Fibroblast of skin of left quadriceps (primary cell): ENCODE data around the gene TMEM267.
"Not testable (repeated sequence)": the region's sequence is repeated elsewhere in the genome, so short reads cannot be mapped to it uniquely, and the experiment has no call there.

Source experiments
- DNase-seq, 2 experiments: peaks; one replicate each; pipeline ENCODE4 v3.0.0-alpha.2; 2013; ENCODE audit warnings: low read depth in 2 of 2

Gene TMEM267

DNA sequence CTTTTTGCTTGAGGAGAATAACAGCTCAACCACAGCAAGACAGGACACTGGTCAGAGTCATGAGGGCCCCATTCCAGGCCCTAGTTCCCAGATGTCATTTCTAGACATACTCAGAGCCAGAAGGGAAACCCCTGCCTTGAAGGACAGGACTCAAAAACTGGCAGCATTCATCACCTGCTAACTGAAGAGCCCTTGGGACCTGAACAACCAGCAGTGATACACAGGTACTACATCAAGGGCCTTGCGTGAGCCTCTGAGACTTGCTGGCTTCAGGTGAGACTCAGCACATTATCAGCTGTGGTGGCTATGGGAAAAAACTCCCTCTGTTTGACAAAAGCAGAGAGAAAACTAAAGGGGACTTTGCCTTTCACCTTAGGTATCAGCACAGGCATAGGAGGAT lies 22.6 kb downstream of the TMEM267 start:
- no peak for DNase-seq

DNA sequence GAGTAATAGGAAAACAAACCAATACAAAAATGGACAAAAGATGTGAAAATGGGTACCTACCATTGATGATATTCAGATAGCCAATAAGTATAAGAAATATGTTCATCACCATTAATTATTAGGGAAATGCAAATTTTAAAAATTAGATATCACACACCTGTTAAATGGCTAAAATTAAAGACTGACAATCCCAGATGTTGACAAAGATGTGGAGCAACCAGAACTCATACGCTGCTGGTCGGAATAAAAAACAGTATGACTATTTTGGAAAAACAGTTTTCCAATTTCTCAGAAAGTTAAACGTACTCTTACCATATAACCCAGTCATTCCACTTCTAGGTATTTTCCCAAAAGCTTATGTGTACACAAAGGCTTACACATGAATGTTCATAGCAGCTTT lies 27.1 kb downstream of the TMEM267 start:
- DNase-seq, result no peak

DNA sequence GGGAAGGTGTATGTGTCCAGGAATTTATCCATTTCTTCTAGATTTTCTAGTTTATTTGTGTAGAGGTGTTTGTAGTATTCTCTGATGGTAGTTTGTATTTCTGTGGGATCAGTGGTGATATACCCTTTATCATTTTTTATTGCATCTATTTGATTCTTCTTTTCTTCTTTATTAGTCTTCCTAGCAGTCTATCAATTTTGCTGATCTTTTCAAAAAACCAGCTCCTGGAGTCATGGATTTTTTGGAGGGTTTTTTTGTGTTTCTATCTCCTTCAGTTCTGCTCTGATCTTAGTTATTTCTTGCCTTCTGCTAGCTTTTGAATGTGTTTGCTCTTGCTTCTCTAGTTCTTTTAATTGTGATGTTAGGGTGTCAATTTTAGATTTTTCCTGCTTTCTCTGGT lies 42.1 kb downstream of the TMEM267 start:
- DNase-seq, result not testable (repeated sequence)

DNA sequence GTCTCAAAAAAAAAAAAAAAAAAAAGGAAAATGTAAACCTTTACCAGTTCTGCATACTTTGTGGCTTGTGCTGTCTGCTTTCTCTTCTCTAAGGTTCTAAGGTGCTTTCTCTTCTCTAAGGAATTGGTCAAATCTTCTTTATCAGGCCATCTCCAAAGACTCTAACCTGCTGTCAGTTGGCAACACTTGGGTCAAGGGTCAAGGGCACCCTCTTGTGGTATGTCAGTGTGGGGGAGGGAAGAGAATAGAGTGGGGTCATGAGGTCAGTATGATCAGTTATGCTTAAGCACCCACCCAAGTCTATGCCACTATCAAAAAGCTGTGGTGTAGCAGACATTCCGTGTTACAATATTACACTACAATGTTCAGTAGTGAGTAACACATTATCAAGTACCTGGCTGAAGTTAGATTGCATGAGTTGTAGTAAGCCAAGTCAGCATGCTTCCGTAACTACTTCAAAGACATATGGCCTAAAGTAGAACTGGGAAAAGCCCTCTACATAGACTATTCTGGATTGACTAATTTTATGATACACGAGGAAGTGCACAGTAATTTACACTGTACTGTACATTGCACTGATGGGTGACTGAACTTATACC lies 46.5 kb downstream of the TMEM267 start:
- DNase-seq, result no peak

DNA sequence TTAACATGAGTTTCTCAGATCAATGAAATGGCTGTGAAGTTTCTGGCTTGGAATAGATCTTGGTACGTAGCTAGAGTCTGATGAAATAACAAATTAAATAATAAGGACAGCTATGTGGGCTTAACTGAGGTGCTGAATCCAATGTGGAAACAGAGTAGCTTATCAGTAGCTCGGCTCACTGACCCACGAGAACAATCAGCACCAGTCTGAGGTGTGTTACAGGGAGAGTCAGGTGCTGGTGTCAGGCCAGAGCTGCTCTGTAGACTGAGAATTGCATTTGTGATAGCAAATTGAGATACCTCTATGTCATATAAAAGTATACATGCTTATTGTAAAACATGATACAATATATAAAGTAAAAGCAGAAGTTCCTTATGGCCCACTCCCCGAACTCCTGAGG lies 50.3 kb downstream of the TMEM267 start:
- no peak for DNase-seq

DNA sequence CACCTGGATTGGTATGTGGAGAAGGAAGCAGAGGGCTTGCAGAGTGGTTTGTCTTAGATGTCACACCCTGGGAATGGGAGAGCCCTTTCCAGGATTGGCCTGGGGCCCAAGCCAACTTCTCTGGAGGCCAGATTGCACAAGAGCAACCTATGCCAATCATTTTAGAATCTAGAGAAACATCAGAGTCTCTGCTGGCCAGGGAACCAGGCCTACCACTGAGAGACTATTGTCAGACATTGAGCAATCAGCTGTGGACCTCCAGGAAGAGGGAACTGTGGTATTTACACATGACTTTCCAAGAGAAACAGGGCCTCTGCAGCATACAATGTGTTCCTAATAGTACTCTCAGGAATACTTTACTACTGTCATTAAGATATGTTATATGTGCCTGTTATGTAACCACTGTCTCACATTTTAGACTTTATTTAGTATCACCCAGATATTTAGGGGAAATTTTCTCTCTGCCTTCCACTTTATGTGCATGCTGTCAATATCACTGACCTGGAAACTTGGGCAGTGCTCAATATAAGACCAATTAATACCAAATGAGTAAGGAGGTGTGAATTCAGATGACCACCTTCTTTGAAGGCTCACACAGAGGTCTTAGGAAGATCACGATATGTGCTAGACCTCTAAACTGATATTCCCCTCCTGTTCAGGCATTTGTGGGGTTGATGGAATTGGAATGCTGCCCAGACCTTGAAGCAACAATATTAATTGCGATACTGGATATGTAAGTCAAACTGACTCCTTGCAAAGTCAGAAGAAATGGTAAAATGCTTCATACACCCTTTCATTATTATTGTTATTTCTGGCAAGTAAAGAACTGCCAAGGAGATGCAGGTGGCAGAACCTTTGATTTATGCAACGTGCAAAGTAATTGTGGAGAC lies 50.9 kb downstream of the TMEM267 start:
- peak; percentile 47 to 58 for DNase-seq

DNA sequence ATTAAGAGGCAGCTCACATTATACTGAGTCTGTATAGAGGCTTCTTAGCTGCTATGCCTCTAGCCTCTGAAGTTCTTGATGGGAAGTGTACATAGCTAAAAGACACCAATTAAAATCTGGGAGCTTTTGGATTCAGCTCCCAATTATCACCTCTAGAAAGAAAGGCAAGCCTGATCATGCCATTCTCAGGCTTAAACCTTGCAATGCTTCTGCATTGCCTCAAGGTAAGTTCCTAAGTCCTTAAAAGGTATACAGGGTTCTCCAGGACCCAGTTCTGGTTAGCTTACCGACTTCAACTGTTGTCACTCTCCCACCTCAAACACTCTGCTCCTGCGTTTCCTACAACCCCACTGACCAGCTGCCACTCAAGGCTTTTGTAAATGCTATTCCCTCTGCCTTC lies 54.0 kb downstream of the TMEM267 start:
- no peak for DNase-seq

DNA sequence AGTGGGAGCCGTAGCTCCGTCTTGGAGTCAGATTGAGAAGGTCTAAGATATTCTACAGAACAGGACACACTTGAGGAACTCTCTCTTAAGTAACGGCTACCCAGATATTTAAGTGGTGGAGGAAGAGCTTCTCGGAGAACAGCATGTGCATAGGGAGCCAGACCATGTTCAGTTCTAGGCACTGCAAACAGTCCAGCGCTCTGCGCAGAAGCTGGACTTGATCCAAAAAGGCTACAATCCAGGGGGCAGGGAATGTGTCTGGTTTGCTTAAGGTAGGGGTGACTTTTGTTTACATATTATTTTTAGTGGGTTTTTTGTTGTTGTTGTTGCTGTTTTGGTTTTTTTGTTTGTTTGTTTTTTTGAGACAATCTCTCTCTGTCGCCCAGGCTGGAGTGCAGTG lies 54.6 kb downstream of the TMEM267 start:
- no peak for DNase-seq

DNA sequence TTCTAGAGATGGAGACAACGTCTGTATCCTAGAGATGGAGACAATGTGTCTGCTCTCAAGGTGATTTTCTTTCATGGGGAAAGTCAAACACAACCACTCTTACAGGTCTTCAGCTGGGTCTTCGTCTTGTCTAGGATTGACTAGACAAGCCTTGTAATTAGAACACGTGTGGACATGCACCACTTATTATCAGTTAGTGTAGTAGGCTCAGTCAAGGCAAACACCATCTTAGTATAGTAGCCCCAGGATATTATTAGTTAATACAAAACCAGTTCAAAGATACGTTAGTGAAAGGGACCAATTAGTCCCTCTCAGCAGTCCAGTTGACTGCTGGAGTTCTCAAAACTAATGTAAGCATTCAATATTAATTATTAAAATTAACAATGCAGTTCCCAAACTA lies 56.4 kb downstream of the TMEM267 start:
- no peak for DNase-seq

DNA sequence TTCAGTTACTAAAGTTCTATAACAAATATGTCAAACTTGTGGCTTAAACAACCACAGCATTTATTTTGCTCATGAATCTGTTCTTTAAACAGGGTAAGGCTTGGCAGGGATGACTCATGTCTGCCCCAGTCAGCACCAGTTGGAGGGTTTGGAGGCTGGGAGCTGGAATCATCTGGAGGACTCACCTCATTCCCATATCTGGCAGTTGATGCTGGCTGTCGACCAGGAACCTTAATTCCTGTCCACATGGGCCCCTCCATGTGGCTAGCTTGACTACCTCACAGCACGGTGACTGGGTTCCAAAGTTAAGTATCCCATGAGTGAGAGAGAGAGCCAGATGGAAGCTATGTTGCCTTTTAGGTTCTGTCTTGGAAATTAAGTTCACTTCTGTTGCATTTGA lies 57.7 kb downstream of the TMEM267 start:
- peak; percentile 16 to 23 for DNase-seq

DNA sequence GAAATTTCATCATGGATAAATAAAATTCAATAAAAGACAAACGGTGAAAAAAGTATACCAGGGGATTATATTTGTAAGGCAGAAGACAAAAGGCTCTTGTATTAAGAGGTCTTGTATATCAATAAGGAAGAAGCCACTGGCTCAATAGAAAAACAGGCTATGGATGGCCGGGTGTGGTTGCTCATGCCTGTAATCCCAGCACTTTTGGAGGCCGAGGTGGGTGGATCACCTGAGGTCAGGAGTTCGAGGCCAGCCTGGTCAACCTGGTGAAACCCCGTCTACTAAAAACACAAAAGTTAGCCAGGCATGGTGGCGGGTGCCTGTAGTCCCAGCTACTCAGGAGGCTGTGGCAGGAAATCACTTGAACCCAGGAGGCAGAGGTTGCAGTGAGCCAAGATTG lies 60.6 kb downstream of the TMEM267 start:
- DNase-seq, result not testable (repeated sequence)

DNA sequence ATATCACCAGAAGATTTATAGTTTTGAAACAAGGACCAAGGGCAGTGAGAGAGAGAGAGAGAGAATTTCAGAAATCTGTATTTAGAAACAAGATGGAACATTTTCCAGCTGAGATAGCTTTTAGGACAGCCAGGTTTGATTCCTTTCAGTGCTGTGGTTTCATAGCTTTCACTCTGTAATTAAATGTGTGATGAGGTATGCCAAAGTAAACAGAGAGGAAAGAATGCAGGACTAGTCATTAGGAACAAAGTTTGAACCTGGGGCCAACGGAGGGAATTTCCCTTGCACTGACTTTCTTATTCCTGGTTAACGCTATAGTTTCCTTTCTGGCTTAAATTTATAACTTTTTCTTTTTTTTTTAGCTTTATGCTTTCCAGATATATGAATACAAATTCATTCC lies 61.5 kb downstream of the TMEM267 start:
- no peak for DNase-seq

DNA sequence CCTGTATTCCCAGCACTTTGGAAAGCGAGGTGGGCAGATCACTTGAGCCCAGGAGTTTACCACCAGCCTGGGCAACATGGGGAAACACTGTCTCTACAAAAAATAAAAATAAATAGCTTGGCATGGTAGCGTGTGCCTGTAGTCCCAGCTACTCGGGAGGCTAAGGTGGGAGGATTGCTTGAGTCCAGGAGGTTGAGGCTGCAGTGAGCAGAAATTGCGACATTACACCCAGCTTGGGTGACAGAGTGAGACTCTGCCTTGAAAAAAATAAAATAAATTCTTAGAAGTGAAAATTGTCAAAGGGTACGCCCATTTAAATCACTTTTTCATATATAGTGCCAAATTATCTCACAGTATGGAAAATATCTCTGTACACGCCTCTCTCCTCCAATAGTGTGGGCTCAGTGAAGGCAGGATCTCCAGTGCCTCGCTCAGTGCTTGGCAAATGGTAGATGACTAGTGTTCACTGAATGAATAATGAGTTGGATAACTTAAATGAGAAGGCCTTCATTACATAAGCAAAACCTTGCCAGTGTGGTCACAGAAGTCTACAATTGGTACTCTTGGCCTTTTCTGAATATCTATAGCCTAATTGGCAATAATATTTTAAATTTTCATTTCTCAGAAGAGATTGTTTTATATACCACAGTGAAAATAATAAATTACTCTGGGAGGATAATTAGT lies 62.1 kb downstream of the TMEM267 start:
- no peak for DNase-seq

DNA sequence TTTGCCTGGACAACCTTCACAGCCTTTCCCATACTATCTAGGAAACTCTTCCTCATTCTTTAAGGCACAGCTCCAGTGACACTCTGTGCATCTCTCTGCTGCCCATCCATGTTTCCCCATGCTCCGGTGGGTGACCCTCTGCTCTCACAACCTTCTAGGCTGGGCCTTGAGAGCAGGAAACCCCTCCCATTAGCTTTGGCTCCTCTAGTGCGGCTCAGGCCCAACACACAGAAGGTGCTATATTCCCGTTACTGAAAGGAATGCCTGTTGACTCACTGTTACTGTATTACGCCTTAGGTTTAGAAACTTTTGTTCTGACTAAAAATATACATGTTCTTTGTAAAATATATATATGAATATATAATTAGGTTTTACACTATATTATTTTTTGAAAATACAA lies 63.4 kb downstream of the TMEM267 start:
- DNase-seq, result no peak

DNA sequence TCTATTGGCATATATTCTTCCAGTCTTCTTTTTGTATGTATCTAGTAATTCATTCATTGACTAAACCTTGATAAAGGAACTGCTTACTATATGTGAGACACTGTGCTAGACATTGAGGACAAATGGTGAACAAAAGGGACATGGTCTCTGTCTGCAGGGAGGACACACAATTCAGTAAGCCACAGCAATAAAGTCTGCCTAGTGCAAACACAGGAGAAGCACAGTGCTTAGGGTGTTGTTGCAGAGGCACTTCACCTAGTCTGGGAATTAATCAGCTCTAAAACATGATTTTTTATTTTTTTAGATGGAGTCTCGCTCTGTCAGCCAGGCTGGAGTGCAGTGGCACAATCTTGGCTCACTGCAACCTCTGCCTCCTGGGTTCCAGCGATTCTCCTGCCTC lies 65.1 kb downstream of the TMEM267 start:
- DNase-seq, result no peak

DNA sequence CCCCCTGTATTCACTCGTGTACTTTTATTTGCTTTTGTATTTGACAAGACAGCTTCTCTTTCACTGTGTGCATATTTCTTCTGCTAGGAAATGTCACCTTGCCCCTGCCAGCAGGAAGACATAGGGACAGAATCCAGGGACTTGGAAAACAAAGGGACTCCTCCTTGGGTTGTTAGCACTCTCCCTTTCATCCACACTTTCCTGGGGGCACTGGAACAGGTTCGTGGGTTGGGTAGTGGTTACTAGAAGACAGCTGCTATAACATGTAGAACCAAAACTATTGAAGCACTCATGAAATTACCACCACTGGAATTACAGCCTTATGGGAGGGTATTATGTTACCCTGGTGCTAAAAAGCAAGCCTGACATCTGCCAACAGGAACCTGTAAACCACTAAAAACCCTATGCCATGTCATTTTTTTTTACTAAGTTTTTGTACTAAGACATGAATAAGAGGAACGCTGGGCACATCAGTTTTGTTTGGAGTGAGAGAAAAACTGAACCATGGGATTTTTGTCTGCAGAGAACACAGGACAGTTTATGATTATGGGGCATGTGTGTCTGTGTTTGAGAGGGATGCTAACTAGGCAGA lies 66.8 kb downstream of the TMEM267 start:
- no peak for DNase-seq

DNA sequence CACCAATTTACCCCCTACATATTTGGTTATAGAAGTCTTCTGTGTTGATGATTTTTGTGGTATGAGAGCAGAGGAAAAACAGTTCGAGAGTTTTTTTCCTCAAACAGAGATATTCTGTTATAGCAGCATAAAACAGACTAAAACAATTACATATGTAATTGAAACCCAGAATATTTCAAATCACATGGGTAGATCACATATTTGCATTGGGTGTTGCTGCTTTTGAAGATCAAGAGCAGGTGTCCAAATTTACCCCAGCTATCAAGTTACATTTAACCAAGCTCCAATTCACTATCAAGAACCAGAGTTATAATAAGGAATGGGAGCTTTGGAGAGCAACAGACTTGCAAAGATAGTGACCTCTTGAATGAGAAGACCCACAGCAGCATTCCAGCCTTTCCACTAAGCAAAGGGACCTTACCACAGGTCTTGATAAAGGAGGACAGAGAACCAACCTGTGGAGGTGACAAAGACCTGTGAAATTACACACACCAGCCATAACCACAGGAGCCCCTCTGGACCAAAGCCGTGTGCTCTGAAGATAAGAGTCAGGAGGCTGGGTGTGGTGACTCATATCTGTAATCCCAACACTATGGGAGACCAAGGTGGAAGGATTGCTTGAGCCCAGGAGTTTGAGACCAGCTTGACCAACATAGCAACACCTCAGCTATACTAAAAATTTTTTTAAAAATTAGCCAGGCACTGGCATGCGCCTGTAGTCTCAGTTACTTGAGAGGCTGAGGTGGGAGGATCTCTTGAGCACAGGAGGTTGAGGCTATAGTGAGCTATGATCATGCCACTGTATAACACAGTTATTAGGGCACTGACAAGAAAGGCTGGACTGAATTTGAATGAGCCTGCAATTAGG lies 67.5 kb downstream of the TMEM267 start:
- no peak for DNase-seq

DNA sequence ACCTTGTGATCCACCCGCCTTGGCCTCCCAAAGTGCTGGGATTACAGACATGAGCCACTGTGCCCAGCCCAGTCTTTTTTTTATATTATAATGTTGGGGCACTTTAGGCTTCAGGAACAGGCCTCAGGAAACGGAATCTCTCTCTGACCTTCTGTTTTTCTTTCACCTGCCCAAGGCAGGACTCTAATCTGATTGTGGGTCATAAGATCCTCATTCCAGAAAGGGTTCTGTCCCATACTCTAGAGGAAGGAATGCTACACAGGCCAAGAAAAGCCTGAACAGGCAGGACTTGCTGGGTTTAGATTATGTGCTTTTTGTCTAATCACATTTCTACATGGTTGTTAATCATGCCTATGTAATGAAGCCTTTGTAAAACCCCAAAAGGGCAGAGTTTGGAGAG lies 69.7 kb downstream of the TMEM267 start:
- DNase-seq, result no peak

DNA sequence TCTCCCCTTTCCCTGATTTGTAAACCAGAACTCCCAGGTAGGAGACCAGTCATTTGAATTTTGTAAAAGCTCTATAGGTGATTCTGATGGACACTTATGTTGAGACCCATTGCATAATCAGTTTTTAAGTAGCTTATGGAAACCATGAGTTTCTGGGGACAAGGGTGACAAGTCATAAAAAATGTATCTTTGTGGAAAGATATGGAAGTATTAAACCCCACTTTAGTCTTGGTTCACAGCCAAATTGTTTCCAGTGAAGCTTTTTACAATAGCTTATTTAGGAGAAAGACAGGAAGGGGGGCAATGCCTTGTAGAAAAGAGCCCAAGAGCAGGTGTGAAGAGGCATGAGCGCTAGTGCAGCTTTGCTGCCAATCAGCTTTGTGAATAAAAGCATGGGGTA lies 71.0 kb downstream of the TMEM267 start:
- no peak for DNase-seq

DNA sequence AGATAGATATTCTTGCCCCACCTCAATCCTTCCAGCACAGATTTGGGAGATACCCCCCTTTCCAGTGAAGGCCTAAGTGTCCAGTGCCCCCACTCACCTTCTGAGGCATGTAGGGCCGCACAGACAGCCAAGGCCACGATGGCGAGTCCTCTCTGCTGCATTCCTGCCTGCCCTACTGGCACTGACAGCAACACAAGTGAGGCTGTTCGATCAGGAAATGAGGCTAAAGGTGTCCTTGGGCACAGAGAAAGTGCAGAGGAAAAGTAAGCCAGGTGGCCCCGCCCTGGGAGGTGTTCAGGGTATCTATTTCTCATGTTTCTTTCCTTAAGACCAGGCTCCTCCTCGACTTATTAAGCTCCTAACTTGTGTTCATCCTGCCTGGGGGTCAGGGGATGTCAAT lies 71.5 kb downstream of the TMEM267 start, which contains the start of gene CCL28:
Gene CCL28, minus strand, starts transcription at position 236 of the 400 bp plus-strand sequence. Its CDS starts 75 bp downstream, at position 161.
- no peak for DNase-seq

DNA sequence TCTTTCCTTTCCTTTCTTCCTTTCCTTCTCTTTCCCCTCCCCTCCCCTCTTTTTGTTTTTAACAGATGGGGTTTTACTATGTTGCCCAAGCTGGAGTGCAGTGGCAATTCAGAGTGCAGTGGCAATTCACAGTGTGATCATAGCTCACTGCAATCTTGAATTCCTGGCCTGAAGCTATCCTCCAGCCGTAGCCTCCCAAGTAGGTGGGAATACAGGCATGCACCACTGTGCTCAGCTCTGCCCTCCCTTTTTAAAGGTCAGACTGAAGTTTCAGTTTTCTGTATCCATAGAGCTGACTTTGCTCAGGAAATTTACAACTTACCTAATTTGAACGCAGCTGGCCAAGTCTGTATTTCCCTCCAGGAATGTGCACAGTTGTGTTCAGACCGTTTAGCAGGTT lies 72.2 kb downstream of the TMEM267 start:
- no peak for DNase-seq
